Left ventricle myocardium inferior (tissue), 1 donor: Measurements from ENCODE around the gene SPATA1. TPM values are rescaled to one million over a fixed set of nuclear protein-coding genes. Genes with fewer than 3 reads are reported as not detected.

ENCODE experiments used
- DNase-seq: peaks from one replicate; pipeline ENCODE4 v3.0.0-alpha.2; 2020
- H3K27ac ChIP-seq: fragments of 200-600 bp; replicated peaks from 2 replicates; pipeline ENCODE4 v1.8.0; 2021
- H3K27me3 ChIP-seq: fragments of 200-600 bp; 2 replicates; pipeline ENCODE4 v1.8.0; 2021; ENCODE audit warnings: low read depth
- H3K36me3 ChIP-seq: fragments of 200-600 bp; 2 replicates; pipeline ENCODE4 v1.8.0; 2021
- H3K4me1 ChIP-seq: fragments of 200-600 bp; 2 replicates; pipeline ENCODE4 v1.8.0; 2021
- H3K4me3 ChIP-seq: fragments of 200-600 bp; 2 replicates; pipeline ENCODE4 v1.8.0; 2021; ENCODE audit warnings: mild to moderate bottlenecking, moderate library complexity
- H3K9me3 ChIP-seq: fragments of 200-600 bp; replicated peaks from 2 replicates; pipeline ENCODE4 v1.8.0; 2021
- intact Hi-C: fragments of 100-400 bp; cut with micrococcal nuclease; formaldehyde crosslinking; loops from one replicate; pipeline ENCODE4 v1.11.0; 2022
- total RNA-seq: library from RNA; stranded (reverse); fragmentation: NEBNext Ultra II Directional; extraction: Animal tissue kit (Norgen Biotek cat#: 25700); gene quantifications from one replicate; pipeline ENCODE4 v1.2.1, GENCODE V29; 2021
- TF ChIP-seq, protein P1 (sequence below): fragments of 200-600 bp; IDR thresholded peaks from 2 replicates; pipeline ENCODE4 v1.8.0; 2021; ENCODE audit warnings: antibody characterized with exemption, mild to moderate bottlenecking, borderline replicate concordance
- donor health status: DM: no; HTN: yes; CAD: no; lungs with severe emphysema.

Gene SPATA1
- total RNA-seq, 1 donor from 2014 or later, result 0.66 TPM

DNA sequence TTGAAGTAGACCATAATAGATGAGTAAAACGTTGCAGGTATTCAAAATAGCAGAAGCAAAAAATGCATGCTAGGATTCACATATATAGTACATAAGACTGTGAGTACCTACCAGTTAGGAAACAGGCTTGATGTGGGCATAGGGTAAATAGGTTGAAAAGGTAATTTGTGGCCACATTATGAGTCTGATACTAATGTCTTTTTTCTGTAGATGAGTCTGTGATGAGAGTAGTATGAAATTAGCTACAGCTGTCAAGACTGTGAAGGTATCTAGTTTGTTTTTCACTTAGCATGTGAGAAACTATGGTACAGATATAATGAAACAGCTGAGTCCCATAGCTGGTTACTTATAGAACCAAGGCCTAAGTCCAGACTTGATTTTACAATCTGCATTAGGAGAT lies 12.4 kb upstream of the SPATA1 start:
- no peaks in the 10 kb centered on the region for H3K27me3 ChIP-seq
- peaks cover 88% of the 10 kb centered on the region for H3K36me3 ChIP-seq
- no peak for DNase-seq
- no peak overlapping the region for H3K27ac ChIP-seq
- TF ChIP-seq, protein P1, sequence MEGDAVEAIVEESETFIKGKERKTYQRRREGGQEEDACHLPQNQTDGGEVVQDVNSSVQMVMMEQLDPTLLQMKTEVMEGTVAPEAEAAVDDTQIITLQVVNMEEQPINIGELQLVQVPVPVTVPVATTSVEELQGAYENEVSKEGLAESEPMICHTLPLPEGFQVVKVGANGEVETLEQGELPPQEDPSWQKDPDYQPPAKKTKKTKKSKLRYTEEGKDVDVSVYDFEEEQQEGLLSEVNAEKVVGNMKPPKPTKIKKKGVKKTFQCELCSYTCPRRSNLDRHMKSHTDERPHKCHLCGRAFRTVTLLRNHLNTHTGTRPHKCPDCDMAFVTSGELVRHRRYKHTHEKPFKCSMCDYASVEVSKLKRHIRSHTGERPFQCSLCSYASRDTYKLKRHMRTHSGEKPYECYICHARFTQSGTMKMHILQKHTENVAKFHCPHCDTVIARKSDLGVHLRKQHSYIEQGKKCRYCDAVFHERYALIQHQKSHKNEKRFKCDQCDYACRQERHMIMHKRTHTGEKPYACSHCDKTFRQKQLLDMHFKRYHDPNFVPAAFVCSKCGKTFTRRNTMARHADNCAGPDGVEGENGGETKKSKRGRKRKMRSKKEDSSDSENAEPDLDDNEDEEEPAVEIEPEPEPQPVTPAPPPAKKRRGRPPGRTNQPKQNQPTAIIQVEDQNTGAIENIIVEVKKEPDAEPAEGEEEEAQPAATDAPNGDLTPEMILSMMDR, result no peak
- intact Hi-C loops, result no loop called here
- no peaks in the 10 kb centered on the region for H3K9me3 ChIP-seq
- H3K4me1 ChIP-seq, result peaks cover 38% of the 10 kb centered on the region
- no peak overlapping the region for H3K4me3 ChIP-seq

DNA sequence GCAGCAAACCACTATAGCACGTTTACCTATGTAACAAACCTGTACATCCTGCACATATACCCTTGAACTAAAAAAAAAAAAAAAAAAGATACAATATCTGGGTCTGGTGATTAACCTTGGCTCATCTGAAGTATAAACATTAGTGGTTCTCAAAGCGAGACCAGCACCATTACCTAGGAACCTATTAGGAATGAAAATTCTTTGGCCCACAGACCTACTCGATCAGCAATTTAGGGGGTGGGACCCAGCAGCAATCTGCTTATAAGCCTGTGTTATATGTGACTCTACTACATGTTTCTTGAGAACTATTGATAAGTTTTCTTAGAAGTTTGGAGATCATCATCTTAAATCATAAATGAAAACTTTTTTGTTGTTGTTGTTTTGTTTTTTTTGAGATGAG lies 9.7 kb upstream of the SPATA1 start:
- peaks cover 88% of the 10 kb centered on the region for H3K36me3 ChIP-seq
- H3K27me3 ChIP-seq, result no peaks in the 10 kb centered on the region
- H3K9me3 ChIP-seq, result no peaks in the 10 kb centered on the region
- H3K27ac ChIP-seq, result no peak overlapping the region
- no peak for DNase-seq
- no peak overlapping the region for H3K4me3 ChIP-seq
- H3K4me1 ChIP-seq, result peaks cover 52% of the 10 kb centered on the region
- TF ChIP-seq, protein P1, result no peak
- intact Hi-C loops, result no loop called here

DNA sequence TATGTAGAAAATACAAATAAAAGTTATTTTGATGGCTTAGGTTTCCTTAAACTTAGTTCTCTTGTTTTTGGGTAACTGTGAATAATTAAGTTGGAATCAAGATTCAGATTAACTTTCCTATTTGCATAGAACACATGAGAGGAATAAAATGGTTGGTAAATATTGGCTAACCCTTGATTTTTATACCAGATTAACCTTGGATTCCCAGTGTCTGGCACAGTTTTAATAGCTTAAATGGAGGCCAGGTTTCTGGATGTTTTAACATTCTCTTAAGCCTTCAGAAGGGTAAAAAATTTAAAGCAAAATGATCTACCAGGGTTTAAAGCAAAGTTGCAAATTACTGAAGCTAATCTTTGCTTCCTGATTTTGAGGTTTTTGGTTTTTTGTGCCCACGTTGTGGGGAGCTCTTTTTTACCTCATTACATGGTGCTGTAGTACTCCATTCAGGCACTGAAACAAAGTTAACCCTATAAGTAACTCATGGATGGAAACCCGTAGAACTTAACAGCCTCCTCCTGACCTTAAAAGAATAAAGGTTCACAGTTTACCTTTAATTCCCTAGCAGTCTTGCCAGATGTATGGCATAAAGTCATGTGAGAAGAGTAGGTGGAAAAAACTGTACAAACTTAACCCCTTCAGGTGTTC lies 8.4 kb upstream of the SPATA1 start:
- intact Hi-C loops, result no loop called here
- Histone ChIP-seq H3K36me3 (peaks cover 78% of the 10 kb centered on the region), H3K4me1 (peaks cover 53% of the 10 kb centered on the region), H3K9me3 (no peaks in the 10 kb centered on the region), H3K27me3 (no peaks in the 10 kb centered on the region), H3K27ac (no peak overlapping the region), H3K4me3 (no peak overlapping the region)
- no peak for DNase-seq
- TF ChIP-seq, protein P1, result no peak

DNA sequence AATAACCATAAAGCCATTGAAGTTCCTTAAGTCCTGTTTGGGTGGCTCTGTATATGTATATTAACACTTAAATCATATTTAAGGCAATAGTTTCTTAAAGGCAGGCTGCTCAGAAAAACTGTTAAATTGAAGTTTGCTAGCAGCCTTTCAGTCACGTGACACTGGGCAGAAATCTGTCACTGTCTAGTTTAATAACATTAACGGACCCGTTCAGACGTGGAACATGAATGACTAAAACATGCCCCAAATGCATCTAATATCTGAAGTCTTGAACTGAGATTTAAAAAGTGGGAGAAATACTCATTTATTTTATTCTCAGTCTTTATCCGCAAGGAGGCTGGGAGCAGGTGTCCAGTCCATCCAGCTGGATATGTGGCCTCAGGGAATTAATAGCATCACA lies 3.3 kb upstream of the SPATA1 start:
- no peaks in the 10 kb centered on the region for H3K9me3 ChIP-seq
- TF ChIP-seq, protein P1, result no peak
- DNase-seq, result no peak
- H3K4me1 ChIP-seq, result peaks cover 84% of the 10 kb centered on the region
- H3K36me3 ChIP-seq, result peaks cover 31% of the 10 kb centered on the region
- H3K27ac ChIP-seq, result peak overlapping the region; percentile 98
- H3K4me3 ChIP-seq, result peak overlapping the region; percentile 84
- H3K27me3 ChIP-seq, result no peaks in the 10 kb centered on the region
- intact Hi-C loops, result no loop called here

DNA sequence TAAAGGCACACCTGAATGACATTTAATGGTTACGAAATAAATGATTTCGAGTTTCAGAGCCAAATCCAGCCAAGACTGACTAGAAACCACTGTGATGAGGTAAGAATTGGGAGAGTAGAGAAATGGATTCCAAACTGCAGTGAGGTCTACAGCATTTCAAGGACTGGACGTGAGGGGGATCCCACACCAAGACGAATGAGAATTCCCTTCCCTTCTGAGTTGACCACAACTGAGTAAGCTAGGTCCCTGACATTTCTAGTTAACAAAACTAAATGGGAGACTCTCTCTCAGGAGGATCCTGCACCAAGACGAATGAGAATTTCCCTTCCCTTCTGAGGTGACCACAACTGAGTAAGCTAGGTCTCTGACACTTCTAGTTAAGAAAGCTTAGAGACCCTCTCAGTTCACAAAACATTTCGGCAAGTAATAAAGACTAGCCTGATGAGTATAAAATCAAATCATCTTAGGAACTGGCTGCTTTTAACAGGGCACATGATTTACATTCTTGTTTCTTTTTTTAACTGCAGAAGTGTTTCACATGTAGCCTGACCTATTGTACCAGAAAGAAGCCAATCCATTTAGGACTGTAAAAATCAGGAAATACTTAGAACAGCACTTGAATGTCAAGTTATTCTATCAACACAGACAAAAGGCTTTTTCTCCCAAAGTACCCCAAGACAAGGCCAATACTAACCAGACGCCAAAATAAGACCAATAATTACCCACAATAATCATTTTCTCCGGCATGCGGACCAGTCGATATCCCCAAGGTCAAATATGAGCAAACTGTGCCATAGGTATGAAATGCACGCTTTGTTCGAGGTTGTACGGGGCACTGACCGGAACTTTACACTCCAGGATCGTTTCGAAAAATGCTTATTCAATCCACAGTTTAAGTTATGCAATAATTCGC lies 1.4 kb upstream of the SPATA1 start:
- Histone ChIP-seq H3K27me3 (no peaks in the 10 kb centered on the region), H3K36me3 (peaks cover 19% of the 10 kb centered on the region), H3K4me3 (peak overlapping the region; percentile 84), H3K27ac (peak overlapping the region; percentile 98), H3K4me1 (peaks cover 70% of the 10 kb centered on the region), H3K9me3 (peaks cover 11% of the 10 kb centered on the region)
- TF ChIP-seq, protein P1, result no peak
- DNase-seq, result no peak
- intact Hi-C loops, result no loop called here
